ENCODE data around the gene CLBA1.

DNA sequence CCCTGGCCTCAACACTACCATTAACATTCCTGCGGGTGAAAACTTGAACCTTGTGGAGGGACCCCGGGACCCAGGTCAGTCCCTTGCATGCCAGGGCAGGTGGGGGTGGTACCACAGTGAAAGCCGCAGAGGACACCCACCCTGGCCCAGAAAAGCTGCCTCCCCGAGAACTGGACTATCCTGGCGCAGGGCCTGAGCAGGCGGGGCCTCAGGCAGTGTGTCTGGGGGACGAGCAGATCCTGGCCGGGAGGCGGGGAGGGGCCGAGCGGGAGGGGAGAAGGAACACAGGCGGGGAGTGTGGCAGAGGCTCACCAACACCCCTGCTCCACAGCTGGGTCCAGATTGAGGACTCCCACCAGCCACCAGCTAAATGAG, 17.4 kb upstream of the CLBA1 start:
- TF ChIP-seq, protein P1, sequence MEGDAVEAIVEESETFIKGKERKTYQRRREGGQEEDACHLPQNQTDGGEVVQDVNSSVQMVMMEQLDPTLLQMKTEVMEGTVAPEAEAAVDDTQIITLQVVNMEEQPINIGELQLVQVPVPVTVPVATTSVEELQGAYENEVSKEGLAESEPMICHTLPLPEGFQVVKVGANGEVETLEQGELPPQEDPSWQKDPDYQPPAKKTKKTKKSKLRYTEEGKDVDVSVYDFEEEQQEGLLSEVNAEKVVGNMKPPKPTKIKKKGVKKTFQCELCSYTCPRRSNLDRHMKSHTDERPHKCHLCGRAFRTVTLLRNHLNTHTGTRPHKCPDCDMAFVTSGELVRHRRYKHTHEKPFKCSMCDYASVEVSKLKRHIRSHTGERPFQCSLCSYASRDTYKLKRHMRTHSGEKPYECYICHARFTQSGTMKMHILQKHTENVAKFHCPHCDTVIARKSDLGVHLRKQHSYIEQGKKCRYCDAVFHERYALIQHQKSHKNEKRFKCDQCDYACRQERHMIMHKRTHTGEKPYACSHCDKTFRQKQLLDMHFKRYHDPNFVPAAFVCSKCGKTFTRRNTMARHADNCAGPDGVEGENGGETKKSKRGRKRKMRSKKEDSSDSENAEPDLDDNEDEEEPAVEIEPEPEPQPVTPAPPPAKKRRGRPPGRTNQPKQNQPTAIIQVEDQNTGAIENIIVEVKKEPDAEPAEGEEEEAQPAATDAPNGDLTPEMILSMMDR (IDR thresholded peaks at IDR 0.05), result no peak
- TF ChIP-seq ZFX (IDR thresholded peaks at IDR 0.05; ENCODE audit: borderline replicate concordance), result no peak

Data from 22Rv1 (cell line).